Stimulated activated CD8-positive, alpha-beta memory T cell treated with anti-CD3 and anti-CD28 coated beads, Interleukin-7, amount 100 ng/mL, for 4 hours (primary cell): Measurements from ENCODE around the gene SLFN12L.
"Not testable (repeated sequence)": the region's sequence is repeated elsewhere in the genome, so short reads cannot be mapped to it uniquely, and the experiment has no call there.

Source experiments
- DNase-seq, 2 donors: peaks; one replicate each; pipeline ENCODE4 v3.0.0-alpha.2; 2020; ENCODE audit warnings: low read depth in 2 of 2

The SLFN12L gene

GRCh38 chr17:35496451-35497290 is 40.8 kb downstream of the SLFN12L start:
- no peak for DNase-seq

GRCh38 chr17:35493040-35493439 is 44.4 kb downstream of the SLFN12L start:
- no peak for DNase-seq

- no peak for DNase-seq
Measured at GRCh38 chr17:35491417-35491816, 46.1 kb downstream of the SLFN12L start.

- no peak for DNase-seq
Measured at GRCh38 chr17:35489944-35490343, 47.5 kb downstream of the SLFN12L start.

- no peak for DNase-seq
Measured at GRCh38 chr17:35488991-35489390, 48.5 kb downstream of the SLFN12L start.

GRCh38 chr17:35486920-35487732 is 50.4 kb downstream of the SLFN12L start:
- peak; percentile 74 to 81 for DNase-seq

GRCh38 chr17:35479271-35479670 is 58.2 kb downstream of the SLFN12L start:
- no peak for DNase-seq

GRCh38 chr17:35477248-35477647 is 60.2 kb downstream of the SLFN12L start:
- DNase-seq = no peak

GRCh38 chr17:35476283-35476820 is 61.1 kb downstream of the SLFN12L start:
- DNase-seq = no peak

- DNase-seq = no peak
Measured at GRCh38 chr17:35468475-35468874, 69.0 kb downstream of the SLFN12L start.

GRCh38 chr17:35467824-35468223 is 69.7 kb downstream of the SLFN12L start:
- no peak for DNase-seq

- peak in 1 of 2 donors; percentile 45 for DNase-seq
Measured at GRCh38 chr17:35460354-35460851, 77.1 kb downstream of the SLFN12L start.

GRCh38 chr17:35454035-35454434 is 83.4 kb downstream of the SLFN12L start:
- not testable (repeated sequence) for DNase-seq

- DNase-seq = no peak
Measured at GRCh38 chr17:35453171-35453570, 84.3 kb downstream of the SLFN12L start.

- peak in 1 of 2 donors; percentile 34 for DNase-seq
Measured at GRCh38 chr17:35449371-35449931, 88.0 kb downstream of the SLFN12L start.

GRCh38 chr17:35448899-35449227 is 88.6 kb downstream of the SLFN12L start:
- no peak for DNase-seq

- DNase-seq = peak; percentile 76 to 84
Measured at GRCh38 chr17:35448214-35448898, 89.1 kb downstream of the SLFN12L start, which contains the start of gene SLFN13. SLFN13 (minus strand) TSS chr17:35448766; CDS start chr17:35445680, 3,086 bp downstream.

GRCh38 chr17:35447499-35447898 is 90.0 kb downstream of the SLFN12L start:
- no peak for DNase-seq

- no peak for DNase-seq
Measured at GRCh38 chr17:35438433-35438832, 99.0 kb downstream of the SLFN12L start.

- peak; percentile 70 to 71 for DNase-seq
Measured at GRCh38 chr17:35433075-35433894, 104.2 kb downstream of the SLFN12L start.
